ENCODE data around the gene CMKLR1. TPM values are rescaled to one million over a fixed set of nuclear protein-coding genes. Genes with fewer than 3 reads are reported as not detected.

The CMKLR1 gene
- total RNA-seq, 1 experiment from 2014 or later: 0.66 TPM

DNA sequence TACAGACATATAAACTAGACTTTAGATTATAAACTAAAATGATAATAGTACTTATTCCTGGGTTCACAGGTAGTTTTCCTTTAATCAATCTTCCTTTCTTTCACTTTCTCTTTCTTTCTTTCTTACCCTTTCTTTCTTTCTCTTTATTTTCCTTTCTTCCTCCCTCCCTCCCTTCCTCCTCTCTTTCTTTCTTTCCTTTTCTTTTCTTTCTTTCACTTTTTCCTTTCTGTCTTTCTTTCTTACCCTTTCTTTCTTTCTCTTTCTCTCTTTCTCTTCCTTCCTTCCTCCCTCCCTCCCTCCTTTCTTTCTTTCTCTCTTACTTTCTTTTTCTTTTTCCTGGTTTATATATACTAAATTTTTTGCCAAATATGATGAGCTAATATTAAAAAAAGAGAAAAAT lies 61.5 kb downstream of the CMKLR1 start:
- Histone ChIP-seq H3K9me3 (ENCODE audit: control insufficient read depth, low read depth, low read length) (no peaks in the 10 kb centered on the region), H3K79me1 (ENCODE audit: insufficient read depth, low read depth, low read length, poor library complexity, severe bottlenecking) (no peaks in the 10 kb centered on the region), H2AK5ac (ENCODE audit: insufficient read length, low read length) (no peak overlapping the region), H3K27me3 (ENCODE audit: insufficient read depth, low read length) (no peaks in the 10 kb centered on the region), H3K4me2 (ENCODE audit: insufficient read depth, insufficient read length, low read length) (no peak overlapping the region), H4K91ac (ENCODE audit: insufficient read length, low read depth, low read length) (no peak overlapping the region), H2BK20ac (ENCODE audit: low read depth, low read length, poor library complexity, severe bottlenecking) (no peak overlapping the region), H3K4me1 (ENCODE audit: insufficient read depth, low read length) (no peaks in the 10 kb centered on the region), H4K20me1 (ENCODE audit: control insufficient read depth, insufficient read depth, insufficient read length) (no peaks in the 10 kb centered on the region), H3K9ac (ENCODE audit: extremely low read depth, insufficient read length, low read length) (no peak overlapping the region), H3T11ph (ENCODE audit: low read length) (no peak overlapping the region), H3K23me2 (ENCODE audit: insufficient read length, low read depth, low read length, poor library complexity, severe bottlenecking) (no peaks in the 10 kb centered on the region), H3K4ac (ENCODE audit: low read depth, low read length) (no peak overlapping the region), H3K18ac (ENCODE audit: insufficient read length, low read depth, low read length) (no peak overlapping the region), H3K79me2 (ENCODE audit: insufficient read depth, low read length) (no peaks in the 10 kb centered on the region), H2BK15ac (ENCODE audit: low read depth, low read length) (no peak overlapping the region), H3K14ac (ENCODE audit: insufficient read depth, low read length) (no peak overlapping the region), H2BK12ac (ENCODE audit: insufficient read length, low read depth, low read length) (no peak overlapping the region), H3K56ac (ENCODE audit: insufficient read length, low read depth, low read length) (no peak overlapping the region), H3K27ac (ENCODE audit: insufficient read length, low read depth, low read length) (no peak overlapping the region), H2AFZ (ENCODE audit: low read length) (no peak overlapping the region), H4K8ac (replicated peaks; ENCODE audit: insufficient read length, low read depth, low read length) (no peak overlapping the region), H3K23ac (ENCODE audit: insufficient read length, low read depth, low read length) (no peak overlapping the region), H2BK120ac (ENCODE audit: low read depth, low read length, poor library complexity, severe bottlenecking) (no peak overlapping the region), H4K5ac (ENCODE audit: insufficient read length, low read depth, low read length) (no peak overlapping the region), H2BK5ac (ENCODE audit: insufficient read length, low read length) (no peak overlapping the region)
- no peak for DNase-seq
- H3K4me1 Mint-ChIP-seq: peaks cover 4 to 15% of the 10 kb centered on the region in 2 experiments
- H3K9me3 Mint-ChIP-seq: peaks cover 2% of the 10 kb centered on the region in 2 experiments; a peak in 1 of 5 replicates
- TF ChIP-seq CTCF (conservative IDR thresholded peaks at IDR 0.05): no peak
- no peak overlapping the region for H3K27ac Mint-ChIP-seq
- no peak overlapping the region for H3K4me3 Mint-ChIP-seq
- H3K36me3 Mint-ChIP-seq (ENCODE audit: insufficient read depth in 1 of 3, low read depth in 3 of 3): no peaks in the 10 kb centered on the region; a peak in 1 of 7 replicates
- H3K27me3 Mint-ChIP-seq (ENCODE audit: low read depth): peaks cover 2% of the 10 kb centered on the region

All from H9 (cell line).